Measurements from ENCODE around the gene GLRX. TPM values are rescaled to one million over a fixed set of nuclear protein-coding genes. Genes with fewer than 3 reads are reported as not detected.
A peak's percentile ranks its signal among the peaks of the same experiment; 100 is the strongest.

The GLRX gene
- total and polyA plus RNA-seq, 2 of the 13 experiments (the other 11 are each of a cell fraction or from before 2014, with no cell fraction given) = 63.8 to 499 TPM

DNA sequence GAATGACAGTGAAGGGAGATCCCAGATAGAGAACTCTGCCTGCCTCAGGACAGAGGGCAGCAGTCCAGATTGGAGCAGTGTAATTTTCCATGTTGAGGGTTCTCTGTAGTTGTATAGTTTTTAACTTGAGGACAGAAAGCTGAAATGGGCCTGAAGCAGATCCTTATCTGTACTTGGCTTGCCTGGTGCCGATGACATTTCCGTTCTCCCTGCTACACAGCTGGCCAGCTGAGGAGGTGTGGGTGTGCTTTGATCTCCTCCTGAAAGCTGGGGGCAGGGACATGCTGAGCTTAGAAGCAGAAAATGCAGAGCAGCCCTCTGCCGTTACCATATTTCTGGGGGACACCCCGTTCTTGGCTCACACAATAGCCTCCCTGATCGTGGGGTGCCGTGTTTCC is 10.5 kb downstream of the GLRX start (continued):
- no peak for TF ChIP-seq NR2F6 (IDR thresholded peaks at IDR 0.05)
- TF ChIP-seq NR2F6 (CRISPR knock-in tag; IDR thresholded peaks at IDR 0.05) = peak; percentile 56; the same call in 1 of the 2 replicates
- TF ChIP-seq EP300 (IDR thresholded peaks at IDR 0.05; ENCODE audit: low read depth in 2 of 2, low read length in 2 of 2) = peak in 1 of 2 experiments; percentile 64; a peak in 2 of 4 replicates
- peak; percentile 68; the same call in 1 of the 2 replicates for TF ChIP-seq EP300 (CRISPR knock-in tag; IDR thresholded peaks at IDR 0.05; ENCODE audit: borderline replicate concordance)
- TF ChIP-seq, protein P1, sequence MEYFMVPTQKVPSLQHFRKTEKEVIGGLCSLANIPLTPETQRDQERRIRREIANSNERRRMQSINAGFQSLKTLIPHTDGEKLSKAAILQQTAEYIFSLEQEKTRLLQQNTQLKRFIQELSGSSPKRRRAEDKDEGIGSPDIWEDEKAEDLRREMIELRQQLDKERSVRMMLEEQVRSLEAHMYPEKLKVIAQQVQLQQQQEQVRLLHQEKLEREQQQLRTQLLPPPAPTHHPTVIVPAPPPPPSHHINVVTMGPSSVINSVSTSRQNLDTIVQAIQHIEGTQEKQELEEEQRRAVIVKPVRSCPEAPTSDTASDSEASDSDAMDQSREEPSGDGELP (IDR thresholded peaks at IDR 0.05; ENCODE audit: borderline replicate concordance, low read depth) = peak; percentile 99
- TF ChIP-seq, protein P2, sequence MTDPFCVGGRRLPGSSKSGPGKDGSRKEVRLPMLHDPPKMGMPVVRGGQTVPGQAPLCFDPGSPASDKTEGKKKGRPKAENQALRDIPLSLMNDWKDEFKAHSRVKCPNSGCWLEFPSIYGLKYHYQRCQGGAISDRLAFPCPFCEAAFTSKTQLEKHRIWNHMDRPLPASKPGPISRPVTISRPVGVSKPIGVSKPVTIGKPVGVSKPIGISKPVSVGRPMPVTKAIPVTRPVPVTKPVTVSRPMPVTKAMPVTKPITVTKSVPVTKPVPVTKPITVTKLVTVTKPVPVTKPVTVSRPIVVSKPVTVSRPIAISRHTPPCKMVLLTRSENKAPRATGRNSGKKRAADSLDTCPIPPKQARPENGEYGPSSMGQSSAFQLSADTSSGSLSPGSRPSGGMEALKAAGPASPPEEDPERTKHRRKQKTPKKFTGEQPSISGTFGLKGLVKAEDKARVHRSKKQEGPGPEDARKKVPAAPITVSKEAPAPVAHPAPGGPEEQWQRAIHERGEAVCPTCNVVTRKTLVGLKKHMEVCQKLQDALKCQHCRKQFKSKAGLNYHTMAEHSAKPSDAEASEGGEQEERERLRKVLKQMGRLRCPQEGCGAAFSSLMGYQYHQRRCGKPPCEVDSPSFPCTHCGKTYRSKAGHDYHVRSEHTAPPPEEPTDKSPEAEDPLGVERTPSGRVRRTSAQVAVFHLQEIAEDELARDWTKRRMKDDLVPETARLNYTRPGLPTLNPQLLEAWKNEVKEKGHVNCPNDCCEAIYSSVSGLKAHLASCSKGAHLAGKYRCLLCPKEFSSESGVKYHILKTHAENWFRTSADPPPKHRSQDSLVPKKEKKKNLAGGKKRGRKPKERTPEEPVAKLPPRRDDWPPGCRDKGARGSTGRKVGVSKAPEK (CRISPR knock-in tag; IDR thresholded peaks at IDR 0.05; ENCODE audit: borderline replicate concordance) = no peak
- TF ChIP-seq, protein P3, sequence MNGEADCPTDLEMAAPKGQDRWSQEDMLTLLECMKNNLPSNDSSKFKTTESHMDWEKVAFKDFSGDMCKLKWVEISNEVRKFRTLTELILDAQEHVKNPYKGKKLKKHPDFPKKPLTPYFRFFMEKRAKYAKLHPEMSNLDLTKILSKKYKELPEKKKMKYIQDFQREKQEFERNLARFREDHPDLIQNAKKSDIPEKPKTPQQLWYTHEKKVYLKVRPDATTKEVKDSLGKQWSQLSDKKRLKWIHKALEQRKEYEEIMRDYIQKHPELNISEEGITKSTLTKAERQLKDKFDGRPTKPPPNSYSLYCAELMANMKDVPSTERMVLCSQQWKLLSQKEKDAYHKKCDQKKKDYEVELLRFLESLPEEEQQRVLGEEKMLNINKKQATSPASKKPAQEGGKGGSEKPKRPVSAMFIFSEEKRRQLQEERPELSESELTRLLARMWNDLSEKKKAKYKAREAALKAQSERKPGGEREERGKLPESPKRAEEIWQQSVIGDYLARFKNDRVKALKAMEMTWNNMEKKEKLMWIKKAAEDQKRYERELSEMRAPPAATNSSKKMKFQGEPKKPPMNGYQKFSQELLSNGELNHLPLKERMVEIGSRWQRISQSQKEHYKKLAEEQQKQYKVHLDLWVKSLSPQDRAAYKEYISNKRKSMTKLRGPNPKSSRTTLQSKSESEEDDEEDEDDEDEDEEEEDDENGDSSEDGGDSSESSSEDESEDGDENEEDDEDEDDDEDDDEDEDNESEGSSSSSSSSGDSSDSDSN (CRISPR knock-in tag; IDR thresholded peaks at IDR 0.05) = peak; percentile 29; the same call in 1 of the 2 replicates
- TF ChIP-seq, protein P4, sequence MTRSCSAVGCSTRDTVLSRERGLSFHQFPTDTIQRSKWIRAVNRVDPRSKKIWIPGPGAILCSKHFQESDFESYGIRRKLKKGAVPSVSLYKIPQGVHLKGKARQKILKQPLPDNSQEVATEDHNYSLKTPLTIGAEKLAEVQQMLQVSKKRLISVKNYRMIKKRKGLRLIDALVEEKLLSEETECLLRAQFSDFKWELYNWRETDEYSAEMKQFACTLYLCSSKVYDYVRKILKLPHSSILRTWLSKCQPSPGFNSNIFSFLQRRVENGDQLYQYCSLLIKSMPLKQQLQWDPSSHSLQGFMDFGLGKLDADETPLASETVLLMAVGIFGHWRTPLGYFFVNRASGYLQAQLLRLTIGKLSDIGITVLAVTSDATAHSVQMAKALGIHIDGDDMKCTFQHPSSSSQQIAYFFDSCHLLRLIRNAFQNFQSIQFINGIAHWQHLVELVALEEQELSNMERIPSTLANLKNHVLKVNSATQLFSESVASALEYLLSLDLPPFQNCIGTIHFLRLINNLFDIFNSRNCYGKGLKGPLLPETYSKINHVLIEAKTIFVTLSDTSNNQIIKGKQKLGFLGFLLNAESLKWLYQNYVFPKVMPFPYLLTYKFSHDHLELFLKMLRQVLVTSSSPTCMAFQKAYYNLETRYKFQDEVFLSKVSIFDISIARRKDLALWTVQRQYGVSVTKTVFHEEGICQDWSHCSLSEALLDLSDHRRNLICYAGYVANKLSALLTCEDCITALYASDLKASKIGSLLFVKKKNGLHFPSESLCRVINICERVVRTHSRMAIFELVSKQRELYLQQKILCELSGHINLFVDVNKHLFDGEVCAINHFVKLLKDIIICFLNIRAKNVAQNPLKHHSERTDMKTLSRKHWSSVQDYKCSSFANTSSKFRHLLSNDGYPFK (CRISPR knock-in tag; IDR thresholded peaks at IDR 0.05; ENCODE audit: borderline replicate concordance) = 0 out of 2 replicates have a peak, but pooled peaks have one; percentile 26
- peak; percentile 16; the same call in 1 of the 2 replicates for TF ChIP-seq POGZ (CRISPR knock-in tag; IDR thresholded peaks at IDR 0.05)
- TF ChIP-seq ZNF792 (CRISPR knock-in tag; IDR thresholded peaks at IDR 0.05) = 0 out of 2 replicates have a peak, but pooled peaks have one; percentile 49
- TF ChIP-seq FOSL2 (CRISPR knock-in tag; IDR thresholded peaks at IDR 0.05) = peak; percentile 56
- TF ChIP-seq HNF4A (CRISPR knock-in tag; IDR thresholded peaks at IDR 0.05) = peak; percentile 65; the same call in 1 of the 2 replicates
- TF ChIP-seq KDM2A (CRISPR knock-in tag; IDR thresholded peaks at IDR 0.05; ENCODE audit: borderline replicate concordance, low read depth) = no peak
- no peak for TF ChIP-seq MED13 (CRISPR knock-in tag; IDR thresholded peaks at IDR 0.05)
- TF ChIP-seq, protein P5, sequence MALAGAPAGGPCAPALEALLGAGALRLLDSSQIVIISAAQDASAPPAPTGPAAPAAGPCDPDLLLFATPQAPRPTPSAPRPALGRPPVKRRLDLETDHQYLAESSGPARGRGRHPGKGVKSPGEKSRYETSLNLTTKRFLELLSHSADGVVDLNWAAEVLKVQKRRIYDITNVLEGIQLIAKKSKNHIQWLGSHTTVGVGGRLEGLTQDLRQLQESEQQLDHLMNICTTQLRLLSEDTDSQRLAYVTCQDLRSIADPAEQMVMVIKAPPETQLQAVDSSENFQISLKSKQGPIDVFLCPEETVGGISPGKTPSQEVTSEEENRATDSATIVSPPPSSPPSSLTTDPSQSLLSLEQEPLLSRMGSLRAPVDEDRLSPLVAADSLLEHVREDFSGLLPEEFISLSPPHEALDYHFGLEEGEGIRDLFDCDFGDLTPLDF (CRISPR knock-in tag; IDR thresholded peaks at IDR 0.05) = no peak
- TF ChIP-seq IRF2 (CRISPR knock-in tag; IDR thresholded peaks at IDR 0.05) = peak; percentile 17; the same call in 1 of the 2 replicates
- TF ChIP-seq, protein P6, sequence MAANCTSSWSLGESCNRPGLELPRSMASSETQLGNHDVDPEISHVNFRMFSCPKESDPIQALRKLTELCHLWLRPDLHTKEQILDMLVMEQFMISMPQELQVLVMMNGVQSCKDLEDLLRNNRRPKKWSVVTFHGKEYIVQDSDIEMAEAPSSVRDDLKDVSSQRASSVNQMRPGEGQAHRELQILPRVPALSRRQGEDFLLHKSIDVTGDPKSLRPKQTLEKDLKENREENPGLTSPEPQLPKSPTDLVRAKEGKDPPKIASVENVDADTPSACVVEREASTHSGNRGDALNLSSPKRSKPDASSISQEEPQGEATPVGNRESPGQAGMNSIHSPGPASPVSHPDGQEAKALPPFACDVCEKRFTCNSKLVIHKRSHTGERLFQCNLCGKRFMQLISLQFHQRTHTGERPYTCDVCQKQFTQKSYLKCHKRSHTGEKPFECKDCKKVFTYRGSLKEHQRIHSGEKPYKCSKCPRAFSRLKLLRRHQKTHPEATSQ (CRISPR knock-in tag; IDR thresholded peaks at IDR 0.05; ENCODE audit: borderline replicate concordance) = no peak
- peak; percentile 57 for TF ChIP-seq TEAD3 (CRISPR knock-in tag; optimal IDR thresholded peaks at IDR 0.05; ENCODE audit: borderline replicate concordance)
- peak; percentile 88 for TF ChIP-seq HDAC2 (CRISPR knock-in tag; IDR thresholded peaks at IDR 0.05)
- no peak for TF ChIP-seq MATR3 (CRISPR knock-in tag; IDR thresholded peaks at IDR 0.05)

All from HepG2 (cell line).